GM12878 (cell line): Measurements from ENCODE around the gene CDX4. TPM values are rescaled to one million over a fixed set of nuclear protein-coding genes. Genes with fewer than 3 reads are reported as not detected.

Experiments used
- ATAC-seq: fragments of 200-7000 bp; cut with Tn5 transposase; 3 replicates; pipeline ENCODE4 v1.9.1; 2020; ENCODE audit warnings: mild to moderate bottlenecking, moderate library complexity
- Bru-seq: library from RNA; stranded (reverse); fragments of 400-500 nt; gene quantifications from one replicate; lab custom pipeline; 2021; lab: Mats Ljungman, UMichigan
- BruChase-seq, 2 experiments: library from RNA; stranded (reverse); fragments of 400-500 nt; gene quantifications; one replicate each; lab custom pipeline; 2021; lab: Mats Ljungman, UMichigan
- BruUV-seq: library from RNA; stranded (reverse); fragments of 400-500 nt; replicated peaks from 2 replicates; lab custom pipeline; 2021; lab: Mats Ljungman, UMichigan
- CTCF ChIA-PET: fragments of 300-600 bp; sonication (Branson Sonifier 250); formaldehyde crosslinking; extraction: SDS; loops from one replicate; lab custom pipeline; 2021; ENCODE audit warnings: inconsistent platforms; lab: Yijun Ruan, JAX
- POLR2A ChIA-PET: fragments of 350-600 bp; formaldehyde crosslinking; extraction: SDS; loops from one replicate; lab custom pipeline; 2021; ENCODE audit warnings: inconsistent platforms; lab: Charles Lee
- RAD21 ChIA-PET: fragments of 300-600 bp; sonication (Branson Sonifier 250); formaldehyde crosslinking; loops from one replicate; lab custom pipeline; 2023; ENCODE audit warnings: antibody characterized with exemption; ENCODE audit not compliant: unreplicated experiment; lab: Charles Lee
- SMC1A ChIA-PET: fragments of 300-600 bp; sonication (Branson Sonifier 250); formaldehyde crosslinking; loops from one replicate; lab custom pipeline; 2023; ENCODE audit not compliant: unreplicated experiment, uncharacterized antibody; lab: Charles Lee
- DNase-seq: peaks from one replicate; pipeline ENCODE4 v3.0.0-alpha.2; 2011; ENCODE audit warnings: low read depth, low spot score
- FAIRE-seq: peaks from 3 replicates; lab custom pipeline; 2011; peaks lifted over from hg19 to GRCh38; lab: Jason Lieb, UNC
- H2AFZ ChIP-seq: 2 replicates; pipeline ENCODE4 v1.6.0; 2011; ENCODE audit warnings: low read depth, low read length, control low read depth; ENCODE audit not compliant: control insufficient read depth
- H3K27ac ChIP-seq: 2 replicates; pipeline ENCODE4 v1.5.1; 2011; ENCODE audit warnings: control low read depth; ENCODE audit not compliant: control insufficient read depth, insufficient read depth
- H3K27me3 ChIP-seq, 2 experiments: replicated peaks in 1 of 2; 2 replicates each; pipeline versions ENCODE4 v1.6.0 to v1.6.1; 2011; ENCODE audit warnings: low read length in 1 of 2; ENCODE audit not compliant: control insufficient read depth in 2 of 2, insufficient read depth in 2 of 2
- H3K36me3 ChIP-seq, 2 experiments: 2 replicates each; pipeline ENCODE4 v1.5.1; 2011; ENCODE audit warnings: low read length in 1 of 2; ENCODE audit not compliant: control insufficient read depth in 2 of 2, insufficient read depth in 2 of 2
- H3K4me1 ChIP-seq: 2 replicates; pipeline ENCODE4 v1.6.1; 2011; ENCODE audit warnings: mild to moderate bottlenecking, low read length, moderate library complexity, mixed read lengths; ENCODE audit not compliant: control insufficient read depth, insufficient read depth
- H3K4me2 ChIP-seq: 2 replicates; pipeline ENCODE4 v1.6.0; 2011; ENCODE audit warnings: control low read depth; ENCODE audit not compliant: control insufficient read depth, insufficient read depth
- H3K4me3 ChIP-seq: fragments of 200-600 bp; sonication (generic); 2 replicates; pipeline ENCODE4 v1.5.1; 2016
- H3K79me2 ChIP-seq: 2 replicates; pipeline ENCODE4 v1.6.0; 2011; ENCODE audit warnings: low read length; ENCODE audit not compliant: control insufficient read depth, insufficient read depth
- H3K9ac ChIP-seq: 2 replicates; pipeline ENCODE4 v1.8.0; 2011; ENCODE audit warnings: low read length, control low read depth, mixed read lengths; ENCODE audit not compliant: control insufficient read depth, insufficient read depth
- H3K9me3 ChIP-seq: replicated peaks from 3 replicates; pipeline ENCODE4 v1.5.1; 2011; ENCODE audit warnings: mild to moderate bottlenecking, low read length; ENCODE audit not compliant: control insufficient read depth, insufficient read depth
- H4K20me1 ChIP-seq: 2 replicates; pipeline ENCODE4 v1.6.0; 2011; ENCODE audit not compliant: control insufficient read depth, insufficient read depth
- BCL11A ChIP-seq: IDR thresholded peaks from 2 replicates; pipeline ENCODE4 v1.6.1; 2011; ENCODE audit warnings: low read depth, low read length
- BHLHE40 ChIP-seq, 2 experiments: fragments of 450-650 bp in 1 of 2; IDR thresholded peaks; 2 replicates each; pipeline ENCODE4 v1.6.1; 2011 to 2017; ENCODE audit warnings: low read depth in 2 of 2, borderline replicate concordance in 1 of 2, improper control_type of control experiment in 1 of 2, low read length in 1 of 2, mild to moderate bottlenecking in 1 of 2
- CBFB ChIP-seq: IDR thresholded peaks from 2 replicates; pipeline ENCODE4 v1.6.1; 2016; ENCODE audit warnings: antibody characterized with exemption, low read depth
- CHD1 ChIP-seq: IDR thresholded peaks from 2 replicates; pipeline ENCODE4 v1.6.1; 2012; ENCODE audit warnings: low read depth, low read length, improper control_type of control experiment
- EED ChIP-seq: sonication (generic); IDR thresholded peaks from 2 replicates; pipeline ENCODE4 v1.6.1; 2016; ENCODE audit warnings: antibody characterized with exemption, low read depth
- GABPA ChIP-seq: IDR thresholded peaks from 2 replicates; pipeline ENCODE4 v1.6.1; 2014; ENCODE audit warnings: antibody characterized with exemption, low read depth, mild to moderate bottlenecking, inconsistent platforms
- MEF2A ChIP-seq: IDR thresholded peaks from 2 replicates; pipeline ENCODE4 v1.6.1; 2011; ENCODE audit warnings: low read depth, mild to moderate bottlenecking, low read length, moderate library complexity; ENCODE audit not compliant: insufficient read depth
- NFYA ChIP-seq: IDR thresholded peaks from 2 replicates; pipeline ENCODE4 v1.6.1; 2011; ENCODE audit warnings: low read depth, mild to moderate bottlenecking, low read length, improper control_type of control experiment, borderline replicate concordance
- NKRF ChIP-seq: fragments of 450-650 bp; conservative IDR thresholded peaks from 2 replicates; pipeline ENCODE4 v1.6.1; 2017; ENCODE audit warnings: mild to moderate bottlenecking, moderate library complexity
- NRF1 ChIP-seq: conservative IDR thresholded peaks from 2 replicates; pipeline ENCODE4 v1.6.1; 2011; ENCODE audit warnings: mild to moderate bottlenecking, low read depth, low read length, improper control_type of control experiment
- RCOR1 ChIP-seq: conservative IDR thresholded peaks from 2 replicates; pipeline ENCODE4 v1.6.1; 2012; ENCODE audit warnings: low read depth, low read length, improper control_type of control experiment
- RFX5 ChIP-seq: IDR thresholded peaks from 2 replicates; pipeline ENCODE4 v1.6.1; 2011; ENCODE audit warnings: low read depth, low read length, improper control_type of control experiment
- SMAD5 ChIP-seq: IDR thresholded peaks from 2 replicates; pipeline ENCODE4 v1.6.1; 2016; ENCODE audit warnings: antibody characterized with exemption, low read depth
- SREBF2 ChIP-seq: IDR thresholded peaks from 2 replicates; pipeline ENCODE4 v1.6.1; 2012; ENCODE audit warnings: mild to moderate bottlenecking, low read length
- SUZ12 ChIP-seq: fragments of 200-600 bp; sonication (generic); IDR thresholded peaks from one replicate; pipeline ENCODE4 v1.6.1; 2018; ENCODE audit warnings: antibody characterized with exemption, mild to moderate bottlenecking; ENCODE audit not compliant: unreplicated experiment
- TARDBP ChIP-seq: IDR thresholded peaks from 2 replicates; pipeline ENCODE4 v1.6.1; 2016; ENCODE audit warnings: borderline replicate concordance
- TCF12 ChIP-seq: IDR thresholded peaks from 2 replicates; pipeline ENCODE4 v1.6.1; 2011; ENCODE audit warnings: low read depth, mild to moderate bottlenecking, low read length
- ZBED1 ChIP-seq: IDR thresholded peaks from 2 replicates; pipeline ENCODE4 v1.6.1; 2016; ENCODE audit warnings: borderline replicate concordance
- WGBS: methylation state at CpG from one replicate; pipeline ENCODE4 v1.1.6; 2016; ENCODE audit warnings: low lambda C conversion rate; ENCODE audit not compliant: insufficient replicate concordance, insufficient coverage; ENCODE audit errors: missing lambda C conversion rate; 5-methylcytosine and 5-hydroxymethylcytosine counted together
- in situ Hi-C: fragments of 300-500 bp; cut with MboI; formaldehyde crosslinking; loops from 9 replicates; pipeline ENCODE4 v1.14.3; 2018; ENCODE audit warnings: mixed read lengths
- intact Hi-C: fragments of 100-400 bp; cut with micrococcal nuclease; formaldehyde crosslinking; loops from one replicate; pipeline ENCODE4 v1.14.2; 2022; ENCODE audit not compliant: unreplicated experiment
- long read RNA-seq, 2 experiments: library from polyadenylated mRNA; unstranded; transcript quantifications; one replicate each; pipeline ENCODE4 v2.0.0, GENCODE V29; 2019 to 2020
- polyA minus RNA-seq, 3 experiments: library from RNA; depleted of rRNA, polyadenylated mRNA; stranded (reverse); fragments of >200 nt; gene quantifications; 2 replicates each; pipeline ENCODE4 v1.2.3, GENCODE V29; 2011
- polyA plus RNA-seq, 11 experiments: library from polyadenylated mRNA; depleted of rRNA in 4 of 11; unstranded in 6 of 11; stranded (reverse) in 5 of 11; fragments of >200 nt; fragmentation: Nextera tagmentation in 4 of 11; fragmentation: Illumina TruSeq in 1 of 11; extraction: Ambion mirVana in 4 of 11; extraction: Trizol in 1 of 11; gene quantifications; 1 replicate in 1 of 11; 2 replicates in 10 of 11; pipeline versions ENCODE4 v1.2.1 to v1.2.3, GENCODE V29; 2011 to 2016; ENCODE audit warnings: inconsistent platforms in 2 of 11, missing spikeins in 2 of 11, low read depth in 1 of 11
- total RNA-seq, 4 experiments: library from RNA; depleted of rRNA in 3 of 4; stranded (reverse); fragments of >200 nt in 3 of 4; fragmentation: Illumina TruSeq in 1 of 4; extraction: Trizol in 1 of 4; gene quantifications; 2 replicates each; pipeline versions ENCODE4 v1.2.1 to v1.2.3, GENCODE V29; 2013 to 2021

CDX4 gene
- total RNA-seq (2013; cell fraction: nucleolus; rRNA removed), result not detected in 2 replicates
- total RNA-seq (2014; rRNA removed), result not detected in 2 replicates
- not detected in 2 replicates for total RNA-seq (2014; rRNA removed; fragmentation: Illumina TruSeq; extraction: Trizol)
- not detected in 2 replicates for total RNA-seq (2021)
- polyA plus RNA-seq (2011; ENCODE audit: low read depth), result not detected
- polyA plus RNA-seq (2011; rRNA removed), result not detected in 2 replicates
- polyA plus RNA-seq (2011; cell fraction: cytosol; rRNA removed), result not detected in 2 replicates
- polyA plus RNA-seq (2011; cell fraction: nucleus; rRNA removed), result not detected in 2 replicates
- polyA plus RNA-seq (2012), result not detected in 2 replicates
- polyA plus RNA-seq (2014; fragmentation: Illumina TruSeq; extraction: Trizol), result not detected in 2 replicates
- polyA plus RNA-seq (2014; fragmentation: Nextera tagmentation; extraction: Ambion mirVana), result not detected
- not detected in 2 replicates for polyA plus RNA-seq (2014; rRNA removed)
- not detected for polyA plus RNA-seq (2016; fragmentation: Nextera tagmentation; extraction: Ambion mirVana)
- polyA minus RNA-seq (2011; rRNA and poly(A)+ RNA removed), result not detected in 2 replicates
- polyA minus RNA-seq (2011; cell fraction: cytosol; rRNA and poly(A)+ RNA removed), result not detected in 2 replicates
- not detected in 2 replicates for polyA minus RNA-seq (2011; cell fraction: nucleus; rRNA and poly(A)+ RNA removed)
- not detected for Bru-seq, nascent RNA
- not detected for BruChase-seq, experiment 1, labeled RNA remaining after a 6-hour chase
- BruChase-seq, experiment 2, labeled RNA remaining after a 2-hour chase, result not detected
- long read RNA-seq, experiment 1, result 0 reads
- long read RNA-seq, experiment 2, result 0 reads

- no peak for TF ChIP-seq RCOR1
- no peak for TF ChIP-seq BHLHE40 (IDR thresholded peaks at IDR 0.05; ENCODE audit: borderline replicate concordance in 1 of 2, low read depth in 2 of 2, low read length in 1 of 2)
- no peak for TF ChIP-seq NKRF
- no peak for TF ChIP-seq CBFB
- TF ChIP-seq GABPA, result no peak
- no peak for TF ChIP-seq NFYA
- TF ChIP-seq ZBED1, result no peak
- no peak for TF ChIP-seq CHD1
- TF ChIP-seq SUZ12, result no peak
- TF ChIP-seq BCL11A, result no peak
- TF ChIP-seq SREBF2, result no peak
- no peak for TF ChIP-seq TARDBP
- no peak for TF ChIP-seq EED
- TF ChIP-seq SMAD5, result no peak
- no peak for TF ChIP-seq NRF1
- no peak for TF ChIP-seq RFX5
- no peak for TF ChIP-seq TCF12
- TF ChIP-seq MEF2A, result no peak
- in situ Hi-C loops, result no loop called here
- no TSS peak for BruUV-seq
Observed at GRCh38 chrX:73446831-73447230, at the start of gene CDX4. Gene CDX4 (plus strand): TSS chrX:73447053. CDS start chrX:73447254, 201 bp downstream.

More at GRCh38 chrX:73446831-73447230, at the start of gene CDX4:
- no peaks in the 10 kb centered on the region for H3K4me1 ChIP-seq
- no peak for ATAC-seq
- no peak within 1 kb of the TSS for H3K27ac ChIP-seq
- intact Hi-C loops, result no loop called here
- DNase-seq, result no peak
- ChIA-PET RAD21 (no interaction called here), SMC1A (no interaction called here), CTCF (no interaction called here), POLR2A (no interaction called here)
- FAIRE-seq, result no peak
- H4K20me1 ChIP-seq, result no peaks in the 10 kb centered on the region
- H3K36me3 ChIP-seq, result no peaks in the 10 kb centered on the region
- WGBS, result 33% methylated on average over 6 of the region's 7 CpGs
- H3K9ac ChIP-seq, result no peak within 1 kb of the TSS
- no peaks in the 10 kb centered on the region; the same call in 2 of the 3 replicates for H3K9me3 ChIP-seq
- no peak within 1 kb of the TSS for H3K4me3 ChIP-seq
- H3K4me2 ChIP-seq, result no peak within 1 kb of the TSS
- no peak within 1 kb of the TSS for H2AFZ ChIP-seq
- 0 out of 4 replicates have a peak, but pooled peaks cover 0 to 2% of the 10 kb centered on the region in 2 experiments for H3K27me3 ChIP-seq
- H3K79me2 ChIP-seq, result no peaks in the 10 kb centered on the region
